AG04449 (cell line): Measurements from ENCODE around the gene CTSO.
"Not testable (repeated sequence)": the region's sequence is repeated elsewhere in the genome, so short reads cannot be mapped to it uniquely, and the experiment has no call there.

Source experiments
- CTCF ChIA-PET: fragments of 350-600 bp; formaldehyde crosslinking; extraction: SDS; loops from one replicate; lab custom pipeline; 2021; ENCODE audit warnings: antibody characterized with exemption; lab: Yijun Ruan, JAX
- POLR2A ChIA-PET: fragments of 400-600, 350-600 bp; formaldehyde crosslinking; extraction: SDS; loops from one replicate; lab custom pipeline; 2020; ENCODE audit warnings: antibody characterized with exemption, inconsistent platforms; lab: Yijun Ruan, JAX
- DNase-seq: peaks from one replicate; pipeline ENCODE4 v3.0.0-alpha.2; 2010; ENCODE audit warnings: low read depth, low spot score
- H3K4me3 ChIP-seq: 2 replicates; pipeline ENCODE4 v1.5.1; 2011; ENCODE audit warnings: low read depth, mild to moderate bottlenecking, control low read depth, low read length
- CTCF ChIP-seq: IDR thresholded peaks from one replicate; pipeline ENCODE4 v1.5.1; 2011; ENCODE audit warnings: mild to moderate bottlenecking, moderate library complexity, low read length, control low read depth, inconsistent platforms; ENCODE audit not compliant: insufficient read depth; ENCODE audit errors: missing control alignments

Gene CTSO

GRCh38 chr4:155901013-155901412 is 52.7 kb downstream of the CTSO start:
- ChIA-PET CTCF (interaction anchor here (1.3 kb wide), 1 partner anchor 8 kb away, joined by 3 read pairs; no protein-coding TSS in a partner anchor), POLR2A (no interaction called here)
- H3K4me3 ChIP-seq = no peak overlapping the region
- no peak for TF ChIP-seq CTCF
- no peak for DNase-seq

- ChIA-PET CTCF (interaction anchor here (1.3 kb wide), 1 partner anchor 9 kb away, joined by 3 read pairs; no protein-coding TSS in a partner anchor), POLR2A (no interaction called here)
- no peak overlapping the region for H3K4me3 ChIP-seq
- no peak for TF ChIP-seq CTCF
- no peak for DNase-seq
Observed at GRCh38 chr4:155900381-155900780, 53.3 kb downstream of the CTSO start.

GRCh38 chr4:155899891-155900290 is 53.8 kb downstream of the CTSO start:
- ChIA-PET POLR2A (no interaction called here), CTCF (interaction anchor here (1.3 kb wide), 1 partner anchor 9 kb away, joined by 3 read pairs; no protein-coding TSS in a partner anchor)
- no peak for DNase-seq
- no peak for TF ChIP-seq CTCF
- H3K4me3 ChIP-seq = no peak overlapping the region

GRCh38 chr4:155898371-155898770 is 55.3 kb downstream of the CTSO start:
- H3K4me3 ChIP-seq, DNase-seq, CTCF ChIA-PET, POLR2A ChIA-PET: not testable (repeated sequence)

- ChIA-PET POLR2A (no interaction called here), CTCF (no interaction called here)
- H3K4me3 ChIP-seq = no peak overlapping the region
- DNase-seq = no peak
- no peak for TF ChIP-seq CTCF
Observed at GRCh38 chr4:155891058-155891457, 62.6 kb downstream of the CTSO start.

GRCh38 chr4:155889946-155890345 is 63.7 kb downstream of the CTSO start:
- ChIA-PET POLR2A (no interaction called here), CTCF (no interaction called here)
- no peak for TF ChIP-seq CTCF
- no peak for DNase-seq
- H3K4me3 ChIP-seq = no peak overlapping the region
